Epithelial cell of esophagus (primary cell): Measurements from ENCODE around the gene CELF4.

ENCODE experiments used
- DNase-seq: peaks from one replicate; pipeline ENCODE4 v3.0.0; 2010; ENCODE audit warnings: low read depth
- H3K4me3 ChIP-seq: 2 replicates; pipeline ENCODE4 v1.5.1; 2011; ENCODE audit warnings: mild to moderate bottlenecking, low read length, control low read depth
- TF ChIP-seq, protein P1 (sequence below): IDR thresholded peaks from 2 replicates; pipeline ENCODE4 v1.5.1; 2011; ENCODE audit warnings: low read depth, mild to moderate bottlenecking, low read length, control low read depth, inconsistent platforms; ENCODE audit not compliant: insufficient read depth; ENCODE audit errors: missing control alignments

The CELF4 gene

DNA sequence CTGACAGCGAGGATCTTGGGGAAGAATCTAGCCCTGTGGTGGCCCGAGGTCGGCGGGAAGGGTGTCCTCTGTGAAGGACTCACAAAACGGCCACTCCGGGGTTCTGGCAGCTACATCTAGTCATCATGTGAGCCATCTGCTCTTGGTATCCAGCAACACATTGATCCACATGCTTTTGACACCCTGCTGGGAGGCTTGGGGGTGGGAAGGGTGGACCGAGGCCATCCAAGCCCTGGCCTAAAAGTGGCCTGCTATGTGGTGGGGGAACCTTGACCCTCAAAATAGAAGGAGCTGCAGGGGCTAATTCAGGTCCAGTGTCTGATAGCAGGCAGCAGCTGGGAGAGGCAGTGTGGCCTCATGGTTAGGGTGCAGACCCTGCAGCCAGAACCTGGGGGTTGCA, 145.7 kb downstream of the CELF4 start:
- H3K4me3 ChIP-seq: no peak overlapping the region
- TF ChIP-seq, protein P1, sequence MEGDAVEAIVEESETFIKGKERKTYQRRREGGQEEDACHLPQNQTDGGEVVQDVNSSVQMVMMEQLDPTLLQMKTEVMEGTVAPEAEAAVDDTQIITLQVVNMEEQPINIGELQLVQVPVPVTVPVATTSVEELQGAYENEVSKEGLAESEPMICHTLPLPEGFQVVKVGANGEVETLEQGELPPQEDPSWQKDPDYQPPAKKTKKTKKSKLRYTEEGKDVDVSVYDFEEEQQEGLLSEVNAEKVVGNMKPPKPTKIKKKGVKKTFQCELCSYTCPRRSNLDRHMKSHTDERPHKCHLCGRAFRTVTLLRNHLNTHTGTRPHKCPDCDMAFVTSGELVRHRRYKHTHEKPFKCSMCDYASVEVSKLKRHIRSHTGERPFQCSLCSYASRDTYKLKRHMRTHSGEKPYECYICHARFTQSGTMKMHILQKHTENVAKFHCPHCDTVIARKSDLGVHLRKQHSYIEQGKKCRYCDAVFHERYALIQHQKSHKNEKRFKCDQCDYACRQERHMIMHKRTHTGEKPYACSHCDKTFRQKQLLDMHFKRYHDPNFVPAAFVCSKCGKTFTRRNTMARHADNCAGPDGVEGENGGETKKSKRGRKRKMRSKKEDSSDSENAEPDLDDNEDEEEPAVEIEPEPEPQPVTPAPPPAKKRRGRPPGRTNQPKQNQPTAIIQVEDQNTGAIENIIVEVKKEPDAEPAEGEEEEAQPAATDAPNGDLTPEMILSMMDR: no peak
- no peak for DNase-seq

DNA sequence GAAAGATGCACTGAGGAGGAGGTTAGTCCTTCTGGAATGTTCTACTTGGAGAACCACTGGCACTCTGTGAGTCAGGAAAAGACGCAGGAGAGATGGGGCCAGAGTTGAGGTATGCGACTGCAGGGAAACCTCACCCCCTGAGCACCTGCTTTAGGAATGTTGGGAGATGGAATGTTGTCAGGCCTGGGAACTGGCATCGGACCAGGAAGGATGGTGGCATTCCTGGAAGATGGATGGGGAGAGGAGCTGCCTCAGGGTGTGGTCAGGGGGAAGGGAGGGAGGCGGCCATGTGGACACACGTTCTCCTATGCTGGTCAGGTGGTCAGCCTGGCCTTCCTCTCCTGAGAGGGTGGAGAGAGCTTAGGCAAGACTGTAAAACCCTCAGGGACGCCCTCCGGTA, 146.3 kb downstream of the CELF4 start:
- TF ChIP-seq, protein P1: no peak
- no peak overlapping the region for H3K4me3 ChIP-seq
- DNase-seq: peak; percentile 9

DNA sequence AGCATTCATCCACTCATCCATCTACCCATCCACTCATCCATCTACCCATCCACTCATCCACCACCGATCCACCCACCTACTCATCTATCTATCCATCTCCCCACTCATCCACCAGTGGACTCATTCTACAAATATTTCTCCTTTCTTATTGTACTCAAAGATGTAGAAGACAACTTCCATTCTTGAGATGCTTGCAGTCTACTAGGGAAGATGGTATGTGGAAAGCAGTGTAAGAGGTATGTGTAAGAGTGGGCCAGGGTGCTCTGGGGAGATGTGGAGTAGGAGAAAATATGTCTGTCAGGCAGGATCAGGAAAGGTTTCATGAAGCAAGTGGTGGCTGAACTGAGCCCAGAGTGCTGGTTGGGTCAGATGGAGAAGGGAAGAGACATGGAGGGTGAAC, 150.8 kb downstream of the CELF4 start:
- DNase-seq: no peak
- TF ChIP-seq, protein P1: no peak

DNA sequence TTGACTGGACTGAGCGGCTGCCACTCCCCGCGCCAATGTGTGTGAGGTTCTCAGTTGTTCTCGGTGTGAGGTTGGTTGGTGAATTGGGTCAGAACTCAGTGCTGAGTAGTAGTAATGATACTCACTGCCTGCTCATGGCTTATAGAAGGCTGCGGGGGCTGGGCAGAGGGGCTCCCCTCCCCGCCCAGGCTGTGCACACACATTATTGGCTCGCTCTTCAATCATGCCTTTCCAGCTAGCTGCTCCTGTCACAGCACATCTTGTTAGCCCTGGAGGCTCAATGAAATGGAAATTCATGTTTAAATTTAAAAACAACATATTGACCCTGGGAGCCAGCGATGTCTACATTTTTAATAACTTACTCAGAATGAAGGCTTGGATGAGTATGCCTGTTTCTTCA, 152.8 kb downstream of the CELF4 start:
- no peak overlapping the region for H3K4me3 ChIP-seq
- TF ChIP-seq, protein P1: no peak
- DNase-seq: no peak

More for the DNA sequence above, 150.8 kb downstream of the CELF4 start:
- no peak overlapping the region for H3K4me3 ChIP-seq

DNA sequence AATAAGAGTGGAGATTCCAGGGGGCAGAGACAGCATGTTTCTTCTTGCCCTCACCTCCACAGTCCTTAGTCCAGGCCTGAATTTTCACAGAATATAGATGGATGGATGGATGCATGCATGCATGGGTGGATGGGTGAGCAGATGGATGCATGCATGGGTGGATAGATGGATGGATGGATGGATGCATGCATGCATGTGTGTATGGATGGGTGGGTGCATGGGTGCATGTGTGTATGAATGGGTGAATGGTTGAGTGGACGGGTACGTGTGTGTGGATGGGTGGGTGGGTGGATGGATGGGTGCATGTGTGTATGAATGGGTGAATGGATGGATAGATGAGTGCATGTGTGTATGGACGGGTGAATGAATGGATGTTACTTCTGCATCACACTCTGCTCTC, 153.3 kb downstream of the CELF4 start:
- TF ChIP-seq, protein P1: no peak
- no peak for DNase-seq
- H3K4me3 ChIP-seq: no peak overlapping the region

DNA sequence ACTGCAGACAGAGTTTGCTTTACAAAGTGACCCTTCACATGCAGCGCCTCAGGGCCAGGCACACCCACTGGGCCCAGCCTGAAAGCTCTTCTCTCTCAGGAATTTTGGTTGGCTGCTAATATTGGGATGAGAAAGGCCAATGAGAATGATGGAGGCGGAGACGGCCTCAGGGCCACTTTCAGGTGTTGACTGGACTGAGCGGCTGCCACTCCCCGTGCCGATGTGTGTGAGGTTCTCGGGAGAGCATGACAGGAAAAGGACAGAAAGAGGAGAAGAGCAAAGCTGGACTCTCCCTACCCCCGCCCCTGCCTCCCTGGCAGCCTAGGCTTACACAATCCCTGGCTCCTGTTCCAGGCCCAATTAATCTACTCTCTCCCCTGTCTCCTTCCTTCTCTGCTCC, 155.7 kb downstream of the CELF4 start:
- H3K4me3 ChIP-seq: no peak overlapping the region
- TF ChIP-seq, protein P1: no peak
- no peak for DNase-seq

DNA sequence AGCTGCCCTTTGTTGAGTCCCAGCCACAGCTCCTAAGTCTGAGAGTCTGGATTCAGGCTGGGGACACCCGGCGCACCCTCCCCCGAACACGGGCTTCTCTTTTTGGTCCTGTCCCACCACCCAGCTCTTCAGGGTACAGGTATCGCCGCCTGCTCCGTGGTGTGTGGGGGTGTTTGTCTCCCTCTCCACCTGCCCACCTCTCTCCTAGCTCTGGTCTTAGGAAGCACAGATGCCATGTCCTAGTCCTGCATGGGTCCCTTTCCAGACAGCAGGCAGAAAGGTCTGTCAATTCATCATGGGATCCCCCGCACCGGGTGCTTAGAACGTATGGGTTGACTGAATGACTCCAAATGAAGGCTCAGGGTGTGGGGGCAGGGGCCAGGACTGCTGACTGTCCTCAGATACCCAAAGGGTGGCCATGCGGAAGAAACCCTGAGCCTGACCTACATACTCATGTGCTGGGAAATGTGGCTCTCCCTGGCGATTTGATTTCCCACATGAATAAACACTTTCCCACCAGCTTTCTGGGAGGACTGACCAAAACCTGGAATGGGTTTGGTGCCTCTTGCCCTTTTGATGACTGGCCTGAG, 156.8 kb downstream of the CELF4 start:
- TF ChIP-seq, protein P1: no peak
- DNase-seq: no peak
- H3K4me3 ChIP-seq: no peak overlapping the region
